HG03108 (cell line): Measurements from ENCODE around the gene HBA2.
"Not testable (repeated sequence)": the region's sequence is repeated elsewhere in the genome, so short reads cannot be mapped to it uniquely, and the experiment has no call there.

Experiments
- ATAC-seq: cut with Tn5 transposase; IDR thresholded peaks from one replicate; pipeline ENCODE4 v1.9.1; 2021; ENCODE audit warnings: moderate library complexity; ENCODE audit not compliant: unreplicated experiment

HBA2 gene

GRCh38 chr16:172374-172941, at the start of gene HBA2:
TSS of gene HBA2 (plus strand) at chr16:172876. CDS start at chr16:172913, 37 bp downstream.
- ATAC-seq = not testable (repeated sequence)

GRCh38 chr16:123558-124350, 48.9 kb upstream of the HBA2 start:
- ATAC-seq = not testable (repeated sequence)

- no peak for ATAC-seq
These were observed 47.7 kb upstream of the HBA2 start for GRCh38 chr16:125011-125410.

- no peak for ATAC-seq
These were observed 43.6 kb upstream of the HBA2 start for GRCh38 chr16:129075-129474.

GRCh38 chr16:130533-131173, 42.0 kb upstream of the HBA2 start:
- ATAC-seq = no peak

GRCh38 chr16:132120-132519, 40.6 kb upstream of the HBA2 start:
- no peak for ATAC-seq

- ATAC-seq = no peak
These were observed 39.0 kb upstream of the HBA2 start for GRCh38 chr16:133716-134115.

- no peak for ATAC-seq
These were observed 34.6 kb upstream of the HBA2 start for GRCh38 chr16:138049-138417.

- ATAC-seq = no peak
These were observed 32.4 kb upstream of the HBA2 start for GRCh38 chr16:140175-140857.

GRCh38 chr16:142405-142967, 30.2 kb upstream of the HBA2 start:
- ATAC-seq = no peak

- ATAC-seq = no peak
These were observed 29.6 kb upstream of the HBA2 start for GRCh38 chr16:143047-143446.

GRCh38 chr16:143456-143855, 29.2 kb upstream of the HBA2 start:
- ATAC-seq = no peak

GRCh38 chr16:144797-145252, 27.9 kb upstream of the HBA2 start:
- ATAC-seq = no peak

GRCh38 chr16:146646-147045, 26.0 kb upstream of the HBA2 start:
- ATAC-seq = no peak

- ATAC-seq = no peak
These were observed 23.5 kb upstream of the HBA2 start for GRCh38 chr16:149024-149660.

GRCh38 chr16:152141-153128, 20.2 kb upstream of the HBA2 start, which contains the start of gene HBZ:
TSS of gene HBZ (plus strand) at chr16:152644. CDS start at chr16:152910, 266 bp downstream.
- no peak for ATAC-seq

- not testable (repeated sequence) for ATAC-seq
These were observed 19.6 kb upstream of the HBA2 start for GRCh38 chr16:153129-153521.

GRCh38 chr16:153550-154216, 19.0 kb upstream of the HBA2 start:
- ATAC-seq = not testable (repeated sequence)
